Measurements from ENCODE around the gene HPS1. TPM values are rescaled to one million over a fixed set of nuclear protein-coding genes. Genes with fewer than 3 reads are reported as not detected.

HPS1 gene
- total and polyA plus RNA-seq, 8 donors, result 24.6 to 38.7 (median 29.4) TPM

- Histone ChIP-seq H3K27ac (no peak overlapping the region), H3K4me1 (no peaks in the 10 kb centered on the region), H3K36me3 (no peaks in the 10 kb centered on the region), H3K9me3 (no peaks in the 10 kb centered on the region), H3K27me3 (no peaks in the 10 kb centered on the region), H3K4me3 (no peak overlapping the region)
- FAIRE-seq, result no peak
- DNase-seq, result no peak
- peak in 1 of 4 donors; percentile 12 for ATAC-seq
- 70 to 71% methylated on average over 5 of the region's 5 CpGs for WGBS, 2 donors
- no peak for TF ChIP-seq CTCF (IDR thresholded peaks at IDR 0.05)
- intact Hi-C loops (cut with DNase I), result no loop called here
These were observed 34.7 kb upstream of the HPS1 start for GRCh38 chr10:98481404-98481945.

DNA sequence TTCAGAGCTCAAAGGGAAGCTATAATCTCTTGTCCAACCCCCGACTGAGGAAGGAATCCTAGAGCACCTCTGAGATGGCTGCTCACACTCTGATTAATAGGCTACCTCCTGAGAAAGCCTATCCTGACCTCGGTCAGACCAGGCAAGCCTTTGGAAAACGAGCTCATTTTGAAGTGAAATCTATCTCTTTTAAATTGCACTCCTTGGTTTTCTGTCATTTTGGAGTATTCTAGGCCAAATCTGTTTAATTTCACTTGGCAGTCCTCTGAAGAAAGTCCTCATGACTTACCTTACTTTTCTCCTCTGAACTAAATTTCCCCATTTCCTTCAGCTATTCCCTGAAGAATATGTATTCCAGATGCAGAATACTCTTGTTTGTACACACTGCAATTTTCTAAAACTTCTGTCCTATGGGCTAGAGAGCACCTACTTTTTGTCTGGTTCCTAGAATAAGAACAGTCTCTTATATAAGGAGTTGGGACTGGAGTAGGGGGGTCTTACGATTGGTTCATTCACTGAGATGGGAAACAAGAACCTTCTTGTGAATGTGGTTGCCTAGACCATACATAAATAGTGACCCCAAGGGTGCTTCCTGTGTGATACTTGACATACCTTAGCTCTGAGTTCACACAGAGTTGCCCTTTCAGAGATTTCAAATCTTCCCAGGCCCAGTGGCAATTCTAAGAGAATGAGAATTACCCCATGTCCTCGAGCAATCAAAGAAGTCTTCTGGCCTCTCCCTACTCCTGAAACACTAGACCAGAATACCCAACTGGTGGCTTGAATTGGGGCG lies 31.9 kb upstream of the HPS1 start:
- Histone ChIP-seq H3K27me3 (no peaks in the 10 kb centered on the region), H3K27ac (no peak overlapping the region), H3K36me3 (no peaks in the 10 kb centered on the region), H3K4me3 (no peak overlapping the region), H3K4me1 (no peaks in the 10 kb centered on the region), H3K9me3 (no peaks in the 10 kb centered on the region)
- WGBS, 2 donors, result 59 to 69% methylated on average over 6 of the region's 6 CpGs
- no peak for ATAC-seq
- DNase-seq, result no peak
- TF ChIP-seq CTCF (IDR thresholded peaks at IDR 0.05), result no peak
- intact Hi-C loops (cut with DNase I), result no loop called here
- FAIRE-seq, result no peak

- no peaks in the 10 kb centered on the region for H3K9me3 ChIP-seq
- intact Hi-C loops (cut with DNase I), result no loop called here
- H3K27ac ChIP-seq, result no peak overlapping the region
- ATAC-seq (no peak), FAIRE-seq (no peak), DNase-seq (no peak)
- TF ChIP-seq CTCF (IDR thresholded peaks at IDR 0.05), result no peak
- no peak overlapping the region for H3K4me3 ChIP-seq
- no peaks in the 10 kb centered on the region for H3K27me3 ChIP-seq
- H3K36me3 ChIP-seq, result no peaks in the 10 kb centered on the region
- no peaks in the 10 kb centered on the region for H3K4me1 ChIP-seq
These were observed 31.1 kb upstream of the HPS1 start for GRCh38 chr10:98477861-98478260.

- H3K36me3 ChIP-seq, result no peaks in the 10 kb centered on the region
- no peak for TF ChIP-seq CTCF (IDR thresholded peaks at IDR 0.05)
- H3K9me3 ChIP-seq, result no peaks in the 10 kb centered on the region
- intact Hi-C loops (cut with DNase I), result no loop called here
- no peak overlapping the region for H3K4me3 ChIP-seq
- no peak for FAIRE-seq
- ATAC-seq, result no peak
- H3K4me1 ChIP-seq, result no peaks in the 10 kb centered on the region
- no peak for DNase-seq
- no peaks in the 10 kb centered on the region for H3K27me3 ChIP-seq
- H3K27ac ChIP-seq, result no peak overlapping the region
These were observed 27.9 kb upstream of the HPS1 start for GRCh38 chr10:98474628-98475027.

GRCh38 chr10:98472196-98472595 lies 25.5 kb upstream of the HPS1 start:
- WGBS, 2 donors, result 70 to 77% methylated on average over 4 of the region's 4 CpGs
- Histone ChIP-seq H3K9me3 (no peaks in the 10 kb centered on the region), H3K4me1 (no peaks in the 10 kb centered on the region), H3K27me3 (no peaks in the 10 kb centered on the region), H3K27ac (no peak overlapping the region), H3K4me3 (no peak overlapping the region), H3K36me3 (no peaks in the 10 kb centered on the region)
- no peak for DNase-seq
- no peak for FAIRE-seq
- no peak for ATAC-seq
- TF ChIP-seq CTCF (IDR thresholded peaks at IDR 0.05), result no peak
- intact Hi-C loops (cut with DNase I), result no loop called here

Measured in pancreas (tissue), 10 donors.